ENCODE measurements around the gene HCK. TPM values are rescaled to one million over a fixed set of nuclear protein-coding genes. Genes with fewer than 3 reads are reported as not detected.

HCK gene
- total and polyA plus RNA-seq, 4 donors, result 18.5 to 304 (median 61.2) TPM

GRCh38 chr20:32070690-32071213 is 18.7 kb downstream of the HCK start:
- TF ChIP-seq, protein P1, sequence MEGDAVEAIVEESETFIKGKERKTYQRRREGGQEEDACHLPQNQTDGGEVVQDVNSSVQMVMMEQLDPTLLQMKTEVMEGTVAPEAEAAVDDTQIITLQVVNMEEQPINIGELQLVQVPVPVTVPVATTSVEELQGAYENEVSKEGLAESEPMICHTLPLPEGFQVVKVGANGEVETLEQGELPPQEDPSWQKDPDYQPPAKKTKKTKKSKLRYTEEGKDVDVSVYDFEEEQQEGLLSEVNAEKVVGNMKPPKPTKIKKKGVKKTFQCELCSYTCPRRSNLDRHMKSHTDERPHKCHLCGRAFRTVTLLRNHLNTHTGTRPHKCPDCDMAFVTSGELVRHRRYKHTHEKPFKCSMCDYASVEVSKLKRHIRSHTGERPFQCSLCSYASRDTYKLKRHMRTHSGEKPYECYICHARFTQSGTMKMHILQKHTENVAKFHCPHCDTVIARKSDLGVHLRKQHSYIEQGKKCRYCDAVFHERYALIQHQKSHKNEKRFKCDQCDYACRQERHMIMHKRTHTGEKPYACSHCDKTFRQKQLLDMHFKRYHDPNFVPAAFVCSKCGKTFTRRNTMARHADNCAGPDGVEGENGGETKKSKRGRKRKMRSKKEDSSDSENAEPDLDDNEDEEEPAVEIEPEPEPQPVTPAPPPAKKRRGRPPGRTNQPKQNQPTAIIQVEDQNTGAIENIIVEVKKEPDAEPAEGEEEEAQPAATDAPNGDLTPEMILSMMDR (IDR thresholded peaks at IDR 0.05; ENCODE audit: control extremely low read depth, extremely low read depth), result no peak
- 27 to 29% methylated on average over 4 of the region's 4 CpGs for WGBS, 2 donors
- ATAC-seq (ENCODE audit: insufficient read depth, low FRiP score) (no peak), DNase-seq (no peak)
- Histone ChIP-seq H3K9ac (ENCODE audit: insufficient read depth in 1 of 2, low read length in 2 of 2) (no peak overlapping the region), H3K9me3 (ENCODE audit: control insufficient read depth in 4 of 4, insufficient read depth in 3 of 4, low read length in 3 of 4) (no peaks in the 10 kb centered on the region), H3K4me1 (ENCODE audit: control insufficient read depth in 5 of 5, insufficient read depth in 5 of 5, low read length in 5 of 5) (peaks cover 0 to 7% (median 0%) of the 10 kb centered on the region in 5 donors), H3K27me3 (ENCODE audit: control insufficient read depth in 3 of 3, insufficient read depth in 3 of 3, low read length in 2 of 3) (peaks cover 0 to 5% (median 3%) of the 10 kb centered on the region in 3 donors), H3K4me3 (no peak overlapping the region), H3K27ac (ENCODE audit: low read depth in 1 of 2, low read length in 1 of 2) (peak overlapping the region in 1 of 2 donors; percentile 41), H3K36me3 (ENCODE audit: control insufficient read depth in 4 of 4, insufficient read depth in 4 of 4, low read length in 4 of 4) (no peaks in the 10 kb centered on the region)

DNA sequence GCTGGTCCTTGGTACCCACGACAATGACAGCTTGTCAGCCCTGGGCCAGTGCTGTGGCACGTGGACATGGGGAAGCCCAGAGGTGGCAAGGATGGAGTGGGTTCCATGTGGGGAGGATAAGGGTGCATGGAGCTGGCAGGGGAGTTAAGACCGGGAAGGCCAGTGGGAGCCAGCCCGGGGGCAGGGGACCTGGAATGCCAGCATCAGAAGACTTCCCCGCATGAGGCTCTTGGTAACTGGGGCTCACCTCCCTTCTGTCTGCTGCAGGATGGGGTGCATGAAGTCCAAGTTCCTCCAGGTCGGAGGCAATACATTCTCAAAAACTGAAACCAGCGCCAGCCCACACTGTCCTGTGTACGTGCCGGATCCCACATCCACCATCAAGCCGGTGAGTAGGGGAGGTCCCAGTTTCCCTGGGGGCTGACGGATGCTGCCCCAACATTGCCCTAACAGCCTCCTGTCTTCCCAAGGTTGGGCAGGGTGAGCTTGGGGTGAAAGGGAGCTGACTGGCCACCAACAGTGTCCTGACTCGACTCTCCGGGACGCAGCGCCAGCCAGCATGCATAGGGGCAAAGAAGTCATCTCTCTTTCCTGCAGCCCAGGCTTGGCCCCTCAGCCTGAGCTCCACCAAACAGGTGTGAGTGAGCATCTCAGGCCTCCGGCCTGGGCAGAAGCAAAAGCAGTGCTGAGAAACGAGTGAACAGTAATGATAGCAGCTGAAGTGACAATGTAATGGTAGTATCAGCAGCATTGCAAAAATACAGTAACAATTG is 19.5 kb downstream of the HCK start:
- Histone ChIP-seq H3K4me1 (ENCODE audit: control insufficient read depth in 5 of 5, insufficient read depth in 5 of 5, low read length in 5 of 5) (peaks cover 0 to 8% (median 0%) of the 10 kb centered on the region in 5 donors), H3K36me3 (ENCODE audit: control insufficient read depth in 4 of 4, insufficient read depth in 4 of 4, low read length in 4 of 4) (peaks cover 0 to 3% (median 0%) of the 10 kb centered on the region in 4 donors), H3K27me3 (ENCODE audit: control insufficient read depth in 3 of 3, insufficient read depth in 3 of 3, low read length in 2 of 3) (peaks cover 0 to 5% (median 3%) of the 10 kb centered on the region in 3 donors), H3K4me3 (no peak overlapping the region), H3K27ac (ENCODE audit: low read depth in 1 of 2, low read length in 1 of 2) (no peak overlapping the region), H3K9me3 (ENCODE audit: control insufficient read depth in 4 of 4, insufficient read depth in 3 of 4, low read length in 3 of 4) (no peaks in the 10 kb centered on the region), H3K9ac (ENCODE audit: insufficient read depth in 1 of 2, low read length in 2 of 2) (no peak overlapping the region)
- no peak for DNase-seq
- TF ChIP-seq, protein P1 (IDR thresholded peaks at IDR 0.05; ENCODE audit: control extremely low read depth, extremely low read depth), result no peak
- WGBS, 2 donors, result 85 to 90% methylated on average over 17 of the region's 17 CpGs
- no peak for ATAC-seq (ENCODE audit: insufficient read depth, low FRiP score)

GRCh38 chr20:32072168-32072750 is 20.2 kb downstream of the HCK start:
- H3K27ac ChIP-seq (ENCODE audit: low read depth in 1 of 2, low read length in 1 of 2), result no peak overlapping the region
- H3K36me3 ChIP-seq (ENCODE audit: control insufficient read depth in 4 of 4, insufficient read depth in 4 of 4, low read length in 4 of 4), result peaks cover 0 to 3% (median 0%) of the 10 kb centered on the region in 4 donors
- DNase-seq, result no peak
- 84 to 85% methylated on average over 6 of the region's 6 CpGs for WGBS, 2 donors
- H3K4me1 ChIP-seq (ENCODE audit: control insufficient read depth in 5 of 5, insufficient read depth in 5 of 5, low read length in 5 of 5), result peaks cover 0 to 9% (median 0%) of the 10 kb centered on the region in 5 donors
- no peak for ATAC-seq (ENCODE audit: insufficient read depth, low FRiP score)
- H3K27me3 ChIP-seq (ENCODE audit: control insufficient read depth in 3 of 3, insufficient read depth in 3 of 3, low read length in 2 of 3), result peaks cover 0 to 3% (median under 1%) of the 10 kb centered on the region in 3 donors
- TF ChIP-seq, protein P1 (IDR thresholded peaks at IDR 0.05; ENCODE audit: control extremely low read depth, extremely low read depth), result no peak
- no peaks in the 10 kb centered on the region for H3K9me3 ChIP-seq (ENCODE audit: control insufficient read depth in 4 of 4, insufficient read depth in 3 of 4, low read length in 3 of 4)
- H3K4me3 ChIP-seq, result no peak overlapping the region
- no peak overlapping the region for H3K9ac ChIP-seq (ENCODE audit: insufficient read depth in 1 of 2, low read length in 2 of 2)

Data from lung (tissue), 12 donors.